Type B pancreatic cell (in vitro differentiated cells): ENCODE data around the gene ZDHHC14. TPM values are rescaled to one million over a fixed set of nuclear protein-coding genes. Genes with fewer than 3 reads are reported as not detected.
"Not testable (repeated sequence)": the region's sequence is repeated elsewhere in the genome, so short reads cannot be mapped to it uniquely, and the experiment has no call there.

Source experiments
- DNase-seq: peaks from one replicate; pipeline ENCODE4 v3.0.0; 2021; ENCODE audit warnings: mixed read lengths; ENCODE audit not compliant: unreplicated experiment; ENCODE audit errors: extremely low spot score
- H3K27ac Mint-ChIP-seq: 2 replicates; pipeline ENCODE4 v1.8.0; 2021; ENCODE audit warnings: mild to moderate bottlenecking, mixed read lengths
- H3K27me3 Mint-ChIP-seq: 2 replicates; pipeline ENCODE4 v1.8.0; 2021; ENCODE audit warnings: mixed read lengths
- H3K36me3 Mint-ChIP-seq: 2 replicates; pipeline ENCODE4 v1.8.0; 2021; ENCODE audit warnings: mixed read lengths
- H3K4me1 Mint-ChIP-seq: one replicate; pipeline ENCODE4 v1.8.0; 2021; ENCODE audit warnings: mixed read lengths; ENCODE audit not compliant: unreplicated experiment
- H3K4me3 Mint-ChIP-seq: 2 replicates; pipeline ENCODE4 v1.8.0; 2021; ENCODE audit warnings: mild to moderate bottlenecking, mixed read lengths
- H3K9me3 Mint-ChIP-seq: 2 replicates; pipeline ENCODE4 v1.8.0; 2021; ENCODE audit warnings: mixed read lengths
- total RNA-seq: library from RNA; stranded (reverse); gene quantifications from 2 replicates; pipeline ENCODE4 v1.2.1, GENCODE V29; 2021; ENCODE audit warnings: low replicate concordance
- TF ChIP-seq, protein P1 (sequence below): fragments of 200-600 bp; sonication (generic); conservative IDR thresholded peaks from 2 replicates; pipeline ENCODE4 v1.5.0; 2021; ENCODE audit warnings: antibody characterized with exemption, mild to moderate bottlenecking

The ZDHHC14 gene
- total RNA-seq, 1 donor from 2014 or later, result 11.1 TPM

DNA sequence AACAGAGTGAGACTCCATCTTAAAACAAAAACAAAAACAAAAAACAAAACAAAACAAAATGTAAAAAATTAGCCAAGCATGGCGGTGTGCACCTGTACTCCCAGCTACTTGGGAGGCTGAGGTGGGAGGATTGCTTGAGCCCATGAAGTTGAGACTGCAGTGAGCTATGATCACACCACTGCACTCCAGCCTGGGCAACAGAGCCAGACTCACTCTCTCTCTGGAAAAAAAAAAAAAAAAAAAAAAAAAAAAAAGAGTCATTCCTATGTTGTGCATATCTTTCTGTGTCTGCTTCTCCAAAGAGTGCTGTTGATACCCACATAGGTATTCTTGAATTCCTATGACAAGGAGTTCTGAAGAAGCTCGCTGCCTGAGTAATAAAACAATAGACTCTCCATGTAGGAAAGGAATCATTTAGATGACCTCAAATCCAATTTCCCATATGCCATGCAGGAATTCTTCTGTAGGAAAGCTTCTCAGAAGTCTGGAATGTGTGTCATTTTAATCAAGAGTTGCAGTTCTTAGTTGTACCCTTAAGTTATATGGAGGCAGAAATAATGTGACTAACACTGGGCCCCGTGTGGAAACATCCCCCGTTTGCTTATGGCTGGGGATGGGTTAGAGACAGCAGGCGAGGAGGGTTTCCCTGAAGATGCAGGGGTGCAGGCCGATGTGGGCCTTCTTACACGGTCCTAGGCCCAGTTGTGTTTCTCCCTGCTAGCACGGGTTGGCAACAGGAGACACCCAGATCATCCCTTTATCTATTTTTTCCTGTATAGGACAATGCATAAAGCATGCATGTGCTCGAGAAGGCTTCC lies 79.4 kb downstream of the ZDHHC14 start:
- TF ChIP-seq, protein P1, sequence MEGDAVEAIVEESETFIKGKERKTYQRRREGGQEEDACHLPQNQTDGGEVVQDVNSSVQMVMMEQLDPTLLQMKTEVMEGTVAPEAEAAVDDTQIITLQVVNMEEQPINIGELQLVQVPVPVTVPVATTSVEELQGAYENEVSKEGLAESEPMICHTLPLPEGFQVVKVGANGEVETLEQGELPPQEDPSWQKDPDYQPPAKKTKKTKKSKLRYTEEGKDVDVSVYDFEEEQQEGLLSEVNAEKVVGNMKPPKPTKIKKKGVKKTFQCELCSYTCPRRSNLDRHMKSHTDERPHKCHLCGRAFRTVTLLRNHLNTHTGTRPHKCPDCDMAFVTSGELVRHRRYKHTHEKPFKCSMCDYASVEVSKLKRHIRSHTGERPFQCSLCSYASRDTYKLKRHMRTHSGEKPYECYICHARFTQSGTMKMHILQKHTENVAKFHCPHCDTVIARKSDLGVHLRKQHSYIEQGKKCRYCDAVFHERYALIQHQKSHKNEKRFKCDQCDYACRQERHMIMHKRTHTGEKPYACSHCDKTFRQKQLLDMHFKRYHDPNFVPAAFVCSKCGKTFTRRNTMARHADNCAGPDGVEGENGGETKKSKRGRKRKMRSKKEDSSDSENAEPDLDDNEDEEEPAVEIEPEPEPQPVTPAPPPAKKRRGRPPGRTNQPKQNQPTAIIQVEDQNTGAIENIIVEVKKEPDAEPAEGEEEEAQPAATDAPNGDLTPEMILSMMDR, result no peak
- Mint-ChIP-seq H3K27me3 (peaks cover 5% of the 10 kb centered on the region), H3K27ac (no peak overlapping the region), H3K4me3 (no peak overlapping the region), H3K9me3 (no peaks in the 10 kb centered on the region), H3K36me3 (no peaks in the 10 kb centered on the region), H3K4me1 (peaks cover 39% of the 10 kb centered on the region)
- no peak for DNase-seq

DNA sequence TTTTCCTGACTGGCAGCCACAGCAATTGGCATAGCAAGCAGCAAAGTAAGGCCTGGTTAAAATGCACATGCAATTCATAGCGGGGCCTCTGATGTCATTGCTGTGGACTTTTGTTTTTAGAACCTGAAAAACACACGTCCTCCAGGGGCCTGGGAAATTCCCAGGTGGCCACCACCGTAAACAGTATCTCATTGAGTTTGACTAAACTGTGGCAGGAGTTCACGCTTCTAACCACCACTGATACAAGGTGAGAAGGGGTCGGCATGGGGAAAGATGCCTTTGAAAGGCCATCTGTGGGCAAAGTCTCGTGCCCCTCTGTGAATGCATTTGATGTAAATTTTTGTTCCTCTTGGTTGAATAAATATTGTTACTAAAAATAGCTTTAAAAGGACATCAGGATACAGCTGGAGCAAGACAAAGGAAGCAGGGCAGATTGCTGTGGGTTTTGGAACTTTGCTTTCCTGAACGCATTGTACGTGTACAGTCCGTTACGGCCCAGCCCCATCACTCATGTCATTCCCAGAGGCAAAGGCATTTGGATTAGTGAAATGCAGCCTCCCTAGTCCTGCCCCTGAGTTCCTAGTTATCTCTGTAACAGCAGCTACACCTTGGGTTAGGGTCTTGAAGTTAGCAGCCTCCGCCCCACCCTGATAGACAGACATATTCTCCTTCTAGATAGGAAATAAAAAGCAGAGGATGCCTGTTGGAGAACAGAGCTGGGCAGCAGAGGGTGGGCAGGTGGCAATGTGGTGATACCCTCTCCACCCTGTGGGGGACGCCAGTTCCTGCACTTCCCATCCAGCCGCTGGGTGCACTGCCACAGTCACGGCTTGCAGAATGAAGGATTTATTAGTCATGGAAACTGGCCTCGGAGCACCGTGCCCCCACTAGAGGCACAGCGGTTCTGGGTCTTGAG lies 80.3 kb downstream of the ZDHHC14 start:
- no peak for DNase-seq
- peaks cover 3% of the 10 kb centered on the region for H3K27me3 Mint-ChIP-seq
- H3K4me3 Mint-ChIP-seq, result no peak overlapping the region
- no peaks in the 10 kb centered on the region for H3K36me3 Mint-ChIP-seq
- TF ChIP-seq, protein P1, result peak; percentile 24
- peaks cover 32% of the 10 kb centered on the region for H3K4me1 Mint-ChIP-seq
- H3K9me3 Mint-ChIP-seq, result no peaks in the 10 kb centered on the region
- H3K27ac Mint-ChIP-seq, result peak overlapping the region; percentile 8

- H3K36me3 Mint-ChIP-seq, result no peaks in the 10 kb centered on the region
- TF ChIP-seq, protein P1, result no peak
- no peak overlapping the region for H3K4me3 Mint-ChIP-seq
- no peaks in the 10 kb centered on the region for H3K9me3 Mint-ChIP-seq
- peaks cover 24% of the 10 kb centered on the region for H3K4me1 Mint-ChIP-seq
- peak overlapping the region; percentile 33 for H3K27ac Mint-ChIP-seq
- no peaks in the 10 kb centered on the region for H3K27me3 Mint-ChIP-seq
- DNase-seq, result no peak
These were observed 82.2 kb downstream of the ZDHHC14 start for GRCh38 chr6:157462956-157463742.

DNA sequence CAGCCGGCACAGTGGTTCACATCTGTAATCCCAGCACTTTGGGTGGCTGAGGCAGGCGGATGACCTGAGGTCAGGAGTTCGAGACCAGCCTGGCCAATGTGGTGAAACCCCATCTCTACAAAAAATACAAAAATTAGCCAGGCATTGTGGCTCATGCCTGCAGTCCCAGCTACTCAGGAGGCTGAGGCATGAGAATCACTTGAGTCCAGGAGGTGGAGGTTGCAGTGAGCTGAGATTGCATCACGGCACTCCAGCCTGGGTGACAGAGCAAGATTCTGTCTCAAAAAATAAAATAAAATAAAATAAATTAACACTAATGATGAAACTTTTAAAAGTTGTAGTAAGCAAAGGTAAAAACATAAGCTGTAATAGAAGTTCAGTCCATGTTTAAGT lies 82.7 kb downstream of the ZDHHC14 start:
- H3K27me3 Mint-ChIP-seq, result not testable (repeated sequence)

GRCh38 chr6:157464653-157465535 lies 83.9 kb downstream of the ZDHHC14 start:
- TF ChIP-seq, protein P1, result no peak
- Mint-ChIP-seq H3K4me3 (no peak overlapping the region), H3K4me1 (peaks cover 20% of the 10 kb centered on the region), H3K36me3 (no peaks in the 10 kb centered on the region), H3K27me3 (no peaks in the 10 kb centered on the region), H3K27ac (no peak overlapping the region), H3K9me3 (no peaks in the 10 kb centered on the region)
- DNase-seq, result no peak

More for the DNA sequence above, 82.7 kb downstream of the ZDHHC14 start:
- H3K4me3 Mint-ChIP-seq, H3K9me3 Mint-ChIP-seq, H3K36me3 Mint-ChIP-seq, DNase-seq: not testable (repeated sequence)
- Mint-ChIP-seq H3K27ac (peak overlapping the region; percentile 33), H3K4me1 (peaks cover 24% of the 10 kb centered on the region)
